H1 (cell line): ENCODE results near the gene SLAMF1. TPM values are rescaled to one million over a fixed set of nuclear protein-coding genes. Genes with fewer than 3 reads are reported as not detected.

Experiments
- FOSL1 ChIP-seq: IDR thresholded peaks from 2 replicates; pipeline ENCODE4 v1.6.1; 2011; ENCODE audit warnings: mild to moderate bottlenecking, low read depth, low read length, moderate library complexity; ENCODE audit not compliant: insufficient read depth
- polyA plus RNA-seq, 7 experiments: library from polyadenylated mRNA; depleted of rRNA in 3 of 7; stranded (reverse) in 5 of 7; unstranded in 2 of 7; fragments of >200 nt in 5 of 7; fragments of 200-250 nt in 2 of 7; gene quantifications; 1 replicate in 5 of 7; 2 replicates in 1 of 7; 4 replicates in 1 of 7; pipeline versions ENCODE4 v1.2.1 to v1.2.3, GENCODE V29; 2011 to 2013; ENCODE audit warnings: missing spikeins in 2 of 7, mixed read lengths in 2 of 7
- total RNA-seq: library from RNA; stranded (reverse); fragmentation: NEBNext Ultra II Directional; extraction: Animal tissue kit (Norgen Biotek cat#: 25700); gene quantifications from 2 replicates; pipeline ENCODE4 v1.2.1, GENCODE V29; 2021
- TF ChIP-seq, protein P1 (sequence below): IDR thresholded peaks from 2 replicates; pipeline ENCODE4 v1.6.1; 2012; ENCODE audit warnings: inconsistent platforms

Gene SLAMF1
- total and polyA plus RNA-seq, 2 of the 8 experiments (the other 6 are each of a cell fraction or from before 2014, with no cell fraction given), result not detected

DNA sequence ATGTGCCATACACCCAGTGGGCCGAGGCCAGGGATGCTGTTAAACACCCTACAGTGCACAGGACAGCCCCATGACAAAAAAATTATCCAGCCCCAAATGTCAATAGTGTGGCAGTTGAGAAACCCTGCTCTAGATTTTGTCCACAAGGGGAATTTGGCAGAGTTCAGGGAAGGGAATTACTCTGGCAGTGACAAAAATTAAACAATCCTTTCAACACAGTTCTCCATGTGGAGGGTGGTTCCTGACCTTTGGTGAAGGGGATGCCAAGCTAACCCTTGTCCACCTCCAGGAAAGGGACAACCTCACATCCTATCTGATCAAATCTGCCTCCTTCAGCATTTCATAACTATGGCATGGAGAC, 39.2 kb downstream of the SLAMF1 start (continued):
- no peak for TF ChIP-seq FOSL1
- TF ChIP-seq, protein P1, sequence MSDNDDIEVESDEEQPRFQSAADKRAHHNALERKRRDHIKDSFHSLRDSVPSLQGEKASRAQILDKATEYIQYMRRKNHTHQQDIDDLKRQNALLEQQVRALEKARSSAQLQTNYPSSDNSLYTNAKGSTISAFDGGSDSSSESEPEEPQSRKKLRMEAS, result no peak
- TF ChIP-seq, all 59 proteins: peak for 0
